ENCODE measurements around the gene SLMAP. TPM values are rescaled to one million over a fixed set of nuclear protein-coding genes. Genes with fewer than 3 reads are reported as not detected.

Gene SLMAP
- total and polyA plus RNA-seq, 2 of the 4 experiments (the other 2 are of a cell fraction), result 15.5 to 26.5 TPM

Other genes starting within 250 kb of the SLMAP start
- under 0.01 TPM in 2 replicates for gene DNAH12, start 212.0 kb upstream of the SLMAP start, total RNA-seq (2012; rRNA removed)
- 0.02 TPM in 1 of 2 replicates, not detected in the other for gene DNAH12, start 212.0 kb upstream of the SLMAP start, polyA plus RNA-seq (2012; rRNA removed)
- 16.8 and 16.9 TPM in 2 replicates for gene PDE12, start 200.0 kb upstream of the SLMAP start, total RNA-seq (2012; rRNA removed)
- 9.5 and 10.0 TPM in 2 replicates for gene PDE12, start 200.0 kb upstream of the SLMAP start, polyA plus RNA-seq (2012; rRNA removed)
- gene ARF4, start 159.0 kb upstream of the SLMAP start, total RNA-seq (2012; rRNA removed), result 172 and 290 TPM in 2 replicates
- 357 and 412 TPM in 2 replicates for gene ARF4, start 159.0 kb upstream of the SLMAP start, polyA plus RNA-seq (2012; rRNA removed)
- 9.0 and 10.3 TPM in 2 replicates for gene DENND6A, start 63.2 kb upstream of the SLMAP start, total RNA-seq (2012; rRNA removed)
- gene DENND6A, start 63.2 kb upstream of the SLMAP start, polyA plus RNA-seq (2012; rRNA removed), result 3.5 and 3.8 TPM in 2 replicates